GM19467 (cell line): ENCODE data around the gene GPHN.
"Not testable (repeated sequence)": the region's sequence is repeated elsewhere in the genome, so short reads cannot be mapped to it uniquely, and the experiment has no call there.

ENCODE experiments used
- ATAC-seq: cut with Tn5 transposase; IDR thresholded peaks from one replicate; pipeline ENCODE4 v1.9.1; 2021; ENCODE audit warnings: mild to moderate bottlenecking, moderate library complexity; ENCODE audit not compliant: unreplicated experiment

GPHN gene

DNA sequence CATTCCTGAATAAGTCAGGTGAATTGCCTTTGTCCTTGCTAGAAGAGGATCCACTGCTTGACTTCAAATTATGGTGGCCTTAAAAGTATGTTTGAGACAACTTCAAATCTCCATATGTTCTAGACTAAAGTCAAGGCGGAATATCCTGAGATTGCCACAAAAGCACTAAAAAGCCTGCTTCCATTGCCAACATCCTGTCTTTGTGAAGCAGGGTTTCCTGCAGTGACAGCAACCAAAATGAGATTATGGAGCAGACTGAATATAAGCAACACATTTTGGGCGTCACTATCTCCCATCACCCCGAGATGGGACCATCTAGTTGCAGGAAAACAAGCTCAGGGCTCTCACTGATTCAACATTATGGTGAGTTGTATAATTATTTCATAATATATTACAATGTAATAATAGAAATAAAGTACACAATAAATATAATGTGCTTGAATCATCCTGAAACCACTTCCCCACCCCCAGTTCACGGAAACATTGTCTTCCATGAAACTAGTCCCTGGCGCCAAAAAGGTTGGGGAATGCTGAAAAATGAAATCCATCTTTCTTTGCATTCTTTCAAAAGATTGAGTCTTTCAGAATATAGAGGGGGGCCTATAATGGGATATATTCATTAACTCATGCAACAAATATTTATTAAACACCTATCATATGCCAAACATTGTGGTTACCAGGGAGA, 143.7 kb downstream of the GPHN start:
- ATAC-seq, result no peak

DNA sequence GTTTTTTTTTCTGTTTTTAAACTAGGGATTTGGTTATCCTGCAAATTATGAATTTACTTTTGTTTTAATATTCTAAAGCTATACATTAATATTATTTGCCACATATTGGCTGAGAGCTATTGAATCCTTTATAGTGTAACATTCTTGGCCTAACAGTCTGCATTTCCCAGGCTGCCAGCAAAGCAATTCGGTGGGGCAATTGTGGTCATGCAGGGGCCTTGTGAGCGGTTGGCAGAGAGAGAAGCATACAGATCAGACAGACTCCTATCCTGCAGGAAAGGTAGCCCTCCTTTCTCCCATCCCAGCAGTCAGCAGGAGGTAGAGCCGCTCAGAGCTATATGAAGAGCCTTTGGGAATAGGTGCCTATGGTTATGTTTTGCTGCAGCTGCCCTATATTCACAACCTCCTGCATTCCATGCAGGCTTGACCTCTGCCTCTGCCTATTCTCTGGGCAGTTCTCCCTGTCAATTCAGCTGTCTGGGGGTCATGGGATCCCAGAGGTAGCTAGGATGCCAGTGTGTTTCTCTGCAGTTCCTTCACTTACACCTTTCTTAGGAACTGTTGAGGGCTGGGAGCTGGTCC, 144.7 kb downstream of the GPHN start:
- ATAC-seq, result no peak

GRCh38 chr14:66657780-66658179, 149.8 kb downstream of the GPHN start:
- ATAC-seq, result no peak

- ATAC-seq, result no peak
Measured at GRCh38 chr14:66662374-66662773, 154.4 kb downstream of the GPHN start.

DNA sequence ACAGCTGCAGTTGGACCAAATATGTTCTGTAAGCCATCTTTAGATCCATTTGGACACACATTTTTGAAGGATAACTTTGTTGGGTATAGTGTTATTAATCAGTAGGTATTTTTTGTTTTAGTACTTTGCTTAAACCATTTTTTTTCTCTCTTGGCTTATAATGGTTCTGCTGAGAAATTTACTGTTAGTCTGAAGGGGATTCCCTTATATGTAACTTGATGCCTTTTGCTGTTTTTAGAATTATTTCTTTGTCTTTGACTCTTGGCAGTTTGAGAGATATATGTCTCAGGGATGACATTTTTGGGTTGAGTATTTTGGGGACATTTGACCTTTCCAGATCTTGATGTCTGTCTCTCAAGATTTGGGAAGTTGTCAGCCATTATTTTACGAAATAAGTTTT, 169.8 kb downstream of the GPHN start:
- no peak for ATAC-seq

- ATAC-seq, result no peak
Measured at GRCh38 chr14:66680216-66680615, 172.3 kb downstream of the GPHN start.

DNA sequence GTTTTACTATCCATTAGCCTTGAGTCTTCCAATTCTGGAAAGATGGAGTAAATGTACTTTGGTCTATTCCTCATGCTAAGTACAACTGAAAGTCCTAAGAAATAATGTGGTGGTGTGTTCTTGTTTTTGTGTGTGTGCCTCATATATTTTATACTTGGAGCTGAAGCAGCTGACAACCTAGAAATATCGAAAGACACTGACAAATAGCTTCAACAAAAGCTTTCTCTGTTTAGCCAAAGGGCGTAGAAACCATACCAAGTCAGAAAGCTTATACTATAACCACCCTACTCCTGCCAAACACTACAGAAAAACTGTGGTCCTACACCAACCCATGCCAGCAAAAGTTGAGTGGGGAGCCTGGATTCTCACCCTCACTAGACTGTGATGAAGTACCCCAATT, 188.4 kb downstream of the GPHN start:
- no peak for ATAC-seq

GRCh38 chr14:66698503-66698902, 190.6 kb downstream of the GPHN start:
- ATAC-seq, result no peak

DNA sequence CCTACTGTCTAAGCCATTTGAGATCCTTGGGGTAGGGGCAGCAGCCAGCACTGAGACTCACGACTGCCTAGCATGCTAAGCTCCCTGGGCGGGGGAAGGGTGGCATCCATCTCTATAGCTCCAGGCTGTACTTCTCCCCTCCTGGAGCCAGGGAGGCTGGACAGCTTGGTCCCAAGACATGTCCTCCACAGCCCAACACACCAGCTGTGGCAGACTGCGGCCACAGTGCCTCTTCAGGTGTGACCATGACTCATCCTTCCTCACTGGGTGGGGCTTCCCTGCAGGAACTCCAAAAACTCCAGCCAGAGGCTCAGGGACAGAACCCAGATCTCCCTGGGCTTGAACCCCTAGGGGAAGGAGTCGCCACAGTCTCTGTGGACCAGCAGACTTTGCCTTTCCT, 193.9 kb downstream of the GPHN start:
- ATAC-seq, result no peak

DNA sequence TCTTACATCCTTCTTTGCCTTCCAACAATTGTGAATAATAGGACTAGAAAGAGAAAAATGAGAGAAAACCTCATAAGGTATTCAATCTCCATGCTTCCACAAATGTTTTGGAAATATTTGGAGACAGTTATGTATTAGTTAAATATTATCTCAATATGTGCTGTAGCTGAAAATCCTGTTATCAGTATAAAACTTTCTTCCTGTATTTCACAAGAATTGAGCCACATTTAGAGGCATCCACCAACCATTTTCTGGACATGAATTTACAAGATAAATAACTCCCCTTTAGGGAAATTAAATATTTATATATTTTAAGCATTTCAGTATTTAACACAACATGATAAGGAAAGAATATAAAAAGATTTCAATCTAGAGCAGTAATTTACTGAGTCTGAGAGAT, 200.3 kb downstream of the GPHN start:
- no peak for ATAC-seq

- no peak for ATAC-seq
Measured at GRCh38 chr14:66709291-66709690, 201.3 kb downstream of the GPHN start.

GRCh38 chr14:66714291-66714690, 206.3 kb downstream of the GPHN start:
- not testable (repeated sequence) for ATAC-seq

DNA sequence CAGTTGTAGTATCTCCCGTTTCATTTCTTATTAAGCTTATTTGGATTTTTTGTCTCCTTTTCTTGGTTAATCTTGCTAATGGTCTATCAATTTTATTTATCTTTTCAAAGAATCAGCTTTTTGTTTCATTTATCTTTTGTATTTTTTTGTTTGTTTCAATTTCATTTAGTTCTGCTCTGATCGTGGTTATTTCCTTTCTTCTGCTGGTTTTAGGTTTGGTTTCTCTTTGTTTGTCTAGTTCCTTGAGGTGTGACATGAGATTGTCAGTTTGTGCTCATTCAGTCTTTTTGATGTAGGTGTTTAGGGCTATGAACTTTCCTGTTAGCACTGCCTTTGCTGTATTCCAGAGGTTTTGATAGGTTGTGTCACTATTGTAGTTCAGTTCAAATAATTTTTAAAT, 207.4 kb downstream of the GPHN start:
- not testable (repeated sequence) for ATAC-seq

GRCh38 chr14:66716227-66716626, 208.3 kb downstream of the GPHN start:
- ATAC-seq, result no peak

DNA sequence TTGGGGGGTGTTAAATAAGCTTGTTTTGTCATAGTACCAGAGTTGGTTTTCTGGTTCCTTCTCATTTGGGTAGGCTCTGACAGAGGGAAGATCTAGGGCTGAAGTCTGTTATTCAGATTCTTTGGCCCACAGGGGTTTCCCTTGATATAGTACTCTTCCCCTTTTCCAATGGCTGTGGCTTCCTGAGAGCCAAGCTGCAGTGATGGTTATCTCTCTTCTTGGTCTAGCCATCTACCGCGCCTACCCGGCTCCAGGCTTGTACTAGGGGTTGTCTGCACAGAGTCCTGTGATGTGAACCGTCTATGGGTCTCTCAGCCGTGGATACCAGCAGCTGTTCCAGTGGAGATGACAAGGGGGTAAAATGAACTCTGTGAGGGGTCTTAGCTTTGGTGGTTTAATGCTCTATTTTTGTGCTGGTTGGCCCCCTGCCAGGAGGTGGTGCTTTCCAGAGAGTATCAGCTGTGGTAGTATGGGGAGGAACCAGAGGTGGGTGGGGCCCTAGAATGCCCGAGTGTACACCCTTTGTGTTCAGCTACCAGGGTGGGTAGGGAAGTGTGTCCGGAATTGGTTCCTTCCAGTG, 209.7 kb downstream of the GPHN start:
- no peak for ATAC-seq

DNA sequence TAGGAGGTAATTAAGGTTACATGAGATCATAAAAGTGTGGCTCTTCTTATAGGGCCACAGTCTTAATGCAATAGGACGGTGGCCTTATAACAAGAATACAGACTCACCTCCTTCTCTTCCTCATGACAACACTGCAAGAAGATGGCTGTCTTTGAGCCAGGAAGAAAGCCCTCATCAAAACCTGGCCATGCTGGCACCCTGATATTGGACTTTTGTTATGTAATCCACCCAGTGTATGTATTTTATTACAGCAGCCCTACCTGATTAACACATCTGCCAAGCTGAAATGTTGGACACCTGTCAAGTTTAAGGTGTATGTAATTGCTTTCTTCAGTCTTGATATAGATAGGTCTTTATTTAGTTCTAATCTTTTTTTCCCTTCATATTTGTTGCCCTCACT, 217.0 kb downstream of the GPHN start:
- ATAC-seq, result no peak

- not testable (repeated sequence) for ATAC-seq
Measured at GRCh38 chr14:66731298-66731697, 223.4 kb downstream of the GPHN start.

GRCh38 chr14:66735853-66736252, 227.9 kb downstream of the GPHN start:
- ATAC-seq, result no peak

GRCh38 chr14:66739826-66740225, 231.9 kb downstream of the GPHN start:
- no peak for ATAC-seq

- ATAC-seq, result no peak
Measured at GRCh38 chr14:66745078-66745477, 237.1 kb downstream of the GPHN start.

GRCh38 chr14:66746316-66747006, 238.5 kb downstream of the GPHN start:
- ATAC-seq, result no peak

DNA sequence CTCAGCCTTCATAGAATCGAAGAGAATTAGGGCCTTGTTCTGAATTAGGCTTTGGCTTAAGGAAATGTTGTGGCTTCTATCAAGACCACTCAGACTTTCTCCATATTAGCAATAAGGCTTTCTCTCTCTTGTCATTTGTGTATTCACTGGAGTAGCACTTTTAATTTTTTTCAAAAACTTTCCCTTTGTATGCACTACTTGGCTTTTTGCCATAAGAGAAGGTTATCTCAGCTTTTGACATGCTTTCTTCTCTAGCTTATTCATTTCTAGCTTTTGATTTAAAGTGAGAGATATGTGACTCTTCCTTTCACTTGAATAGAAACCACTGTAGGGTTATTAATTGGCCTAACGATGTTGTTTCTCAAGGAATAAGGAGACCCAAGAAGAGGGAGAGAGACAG, 244.2 kb downstream of the GPHN start:
- no peak for ATAC-seq
